ENCODE results near the gene CTNNB1.

GRCh38 chr3:41236228-41236627 lies 36.9 kb downstream of the CTNNB1 start:
- no peak for TF ChIP-seq CTCF (IDR thresholded peaks at IDR 0.05)
- TF ChIP-seq POLR2A (IDR thresholded peaks at IDR 0.05), result no peak
